Measurements from ENCODE around the gene GRIK5. TPM values are rescaled to one million over a fixed set of nuclear protein-coding genes. Genes with fewer than 3 reads are reported as not detected.

The GRIK5 gene
- polyA plus RNA-seq, 1 donor from 2014 or later = 22.4 TPM

- no peaks in the 10 kb centered on the region for H3K9me3 ChIP-seq (ENCODE audit: low read length)
- H2AFZ ChIP-seq (ENCODE audit: low read depth, low read length) = no peak overlapping the region
- no peaks in the 10 kb centered on the region for H3K27me3 ChIP-seq (ENCODE audit: insufficient read depth, low read depth, low read length)
- H3K9ac ChIP-seq (ENCODE audit: low read length) = no peak overlapping the region
- H3K79me2 ChIP-seq (replicated peaks; ENCODE audit: insufficient read depth, low read length) = no peaks in the 10 kb centered on the region
- no peak overlapping the region for H3K4me3 ChIP-seq (ENCODE audit: low read length)
- no peaks in the 10 kb centered on the region for H4K20me1 ChIP-seq (ENCODE audit: insufficient read depth)
- H3K4me2 ChIP-seq (ENCODE audit: low read length) = no peak overlapping the region
- H3K27ac ChIP-seq (ENCODE audit: low read length) = no peak overlapping the region
- TF ChIP-seq REST (IDR thresholded peaks at IDR 0.05; ENCODE audit: borderline replicate concordance) = no peak
- H3K9me2 ChIP-seq (ENCODE audit: insufficient read depth, low read length) = no peaks in the 10 kb centered on the region
- H3K36me3 ChIP-seq (ENCODE audit: insufficient read depth, low read length) = no peaks in the 10 kb centered on the region
- H3F3A ChIP-seq (ENCODE audit: insufficient read depth, low read length, poor library complexity, severe bottlenecking) = no peaks in the 10 kb centered on the region
Observed at GRCh38 chr19:41956621-41957020, 113.4 kb downstream of the GRIK5 start.

GRCh38 chr19:41955521-41955920, 114.5 kb downstream of the GRIK5 start:
- Histone ChIP-seq H3F3A (ENCODE audit: insufficient read depth, low read length, poor library complexity, severe bottlenecking) (no peaks in the 10 kb centered on the region), H3K9me3 (ENCODE audit: low read length) (no peaks in the 10 kb centered on the region), H3K27me3 (ENCODE audit: insufficient read depth, low read depth, low read length) (no peaks in the 10 kb centered on the region), H3K4me3 (ENCODE audit: low read length) (no peak overlapping the region), H3K27ac (ENCODE audit: low read length) (no peak overlapping the region), H3K9me2 (ENCODE audit: insufficient read depth, low read length) (no peaks in the 10 kb centered on the region), H3K79me2 (replicated peaks; ENCODE audit: insufficient read depth, low read length) (no peaks in the 10 kb centered on the region), H4K20me1 (ENCODE audit: insufficient read depth) (no peaks in the 10 kb centered on the region), H3K36me3 (ENCODE audit: insufficient read depth, low read length) (no peaks in the 10 kb centered on the region), H3K9ac (ENCODE audit: low read length) (no peak overlapping the region), H3K4me2 (ENCODE audit: low read length) (no peak overlapping the region), H2AFZ (ENCODE audit: low read depth, low read length) (no peak overlapping the region)
- TF ChIP-seq CTCF (IDR thresholded peaks at IDR 0.05; ENCODE audit: poor library complexity, severe bottlenecking) (no peak), REST (IDR thresholded peaks at IDR 0.05; ENCODE audit: borderline replicate concordance) (no peak), EP300 (conservative IDR thresholded peaks at IDR 0.05; ENCODE audit: poor library complexity, severe bottlenecking) (no peak), RAD21 (conservative IDR thresholded peaks at IDR 0.05) (no peak), EZH2 (IDR thresholded peaks at IDR 0.05; ENCODE audit: borderline replicate concordance, insufficient read depth, low read length, poor library complexity, severe bottlenecking) (no peak), TAF1 (IDR thresholded peaks at IDR 0.05; ENCODE audit: low read depth) (no peak), POLR2AphosphoS5 (IDR thresholded peaks at IDR 0.05) (no peak), SMC3 (conservative IDR thresholded peaks at IDR 0.05; ENCODE audit: poor library complexity) (no peak)
